Measurements from ENCODE around the gene CEP350. TPM values are rescaled to one million over a fixed set of nuclear protein-coding genes. Genes with fewer than 3 reads are reported as not detected.

CEP350 gene
- total RNA-seq, 1 experiment from 2014 or later: 27.6 TPM

GRCh38 chr1:180119837-180120236 lies 165.2 kb downstream of the CEP350 start (continued):
- TF ChIP-seq RAD21 (IDR thresholded peaks at IDR 0.05; ENCODE audit: low read depth): no peak
- no peak for TF ChIP-seq TCF7L2 (IDR thresholded peaks at IDR 0.05; ENCODE audit: borderline replicate concordance, extremely low read depth, insufficient read depth, insufficient read length)
- no peak for TF ChIP-seq EZH2 (IDR thresholded peaks at IDR 0.05)
- no peak for TF ChIP-seq EZH2phosphoT487 (IDR thresholded peaks at IDR 0.05; ENCODE audit: borderline replicate concordance)

- ATAC-seq (no peak), DNase-seq (ENCODE audit: low read depth, low spot score) (no peak)
- Histone ChIP-seq H3K4me3 (replicated peaks in 1 of 2; ENCODE audit: low read depth in 1 of 2, low read length in 2 of 2) (no peak overlapping the region), H3K79me2 (ENCODE audit: insufficient read depth, low read length) (no peaks in the 10 kb centered on the region), H3K4me2 (ENCODE audit: low read length) (no peak overlapping the region), H3K9ac (ENCODE audit: low read length) (no peak overlapping the region), H2AFZ (ENCODE audit: low read depth, low read length, poor library complexity, severe bottlenecking) (no peak overlapping the region), H3K4me1 (ENCODE audit: control insufficient read depth in 1 of 2, insufficient read depth in 2 of 2, low read length in 2 of 2) (no peaks in the 10 kb centered on the region), H3K27me3 (ENCODE audit: insufficient read depth, low read length) (no peaks in the 10 kb centered on the region), H3K9me2 (ENCODE audit: insufficient read depth) (peaks cover 4% of the 10 kb centered on the region; the same call in 1 of the 2 replicates), H4K20me1 (ENCODE audit: insufficient read depth) (no peaks in the 10 kb centered on the region), H3K9me3 (ENCODE audit: control insufficient read depth in 1 of 2, insufficient read depth in 1 of 2, low read depth in 1 of 2, low read length in 2 of 2) (no peaks in the 10 kb centered on the region), H3K36me3 (ENCODE audit: control insufficient read depth in 1 of 2, insufficient read depth in 2 of 2, low read length in 2 of 2) (no peaks in the 10 kb centered on the region), H3K27ac (ENCODE audit: low read depth, low read length) (no peak overlapping the region)
- BruUV-seq (replicated peaks): no TSS peak
- no peak for TF ChIP-seq RAD21 (IDR thresholded peaks at IDR 0.05; ENCODE audit: low read depth)
- TF ChIP-seq CEBPB (IDR thresholded peaks at IDR 0.05; ENCODE audit: low read depth): peak; percentile 65
- TF ChIP-seq, protein P1, sequence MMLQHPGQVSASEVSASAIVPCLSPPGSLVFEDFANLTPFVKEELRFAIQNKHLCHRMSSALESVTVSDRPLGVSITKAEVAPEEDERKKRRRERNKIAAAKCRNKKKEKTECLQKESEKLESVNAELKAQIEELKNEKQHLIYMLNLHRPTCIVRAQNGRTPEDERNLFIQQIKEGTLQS (IDR thresholded peaks at IDR 0.05): no peak
- TF ChIP-seq POLR2A (IDR thresholded peaks at IDR 0.05; ENCODE audit: borderline replicate concordance, extremely low read depth, insufficient read depth, insufficient read length): no peak
- TF ChIP-seq POLR2AphosphoS5 (IDR thresholded peaks at IDR 0.05; ENCODE audit: low read depth, low read length): no peak
- no peak for TF ChIP-seq YY1 (IDR thresholded peaks at IDR 0.05; ENCODE audit: extremely low read depth, insufficient replicate concordance, low read depth, low read length)
- no peak for TF ChIP-seq ZFX (IDR thresholded peaks at IDR 0.05)
- intact Hi-C loops (cut with micrococcal nuclease): no loop called here
- POLR2A ChIA-PET: no interaction called here
- CTCF ChIA-PET: no interaction called here
- RAD21 ChIA-PET (ENCODE audit: low non-redundant PET in 1 of 2, low total read pairs in 2 of 2, uncharacterized antibody in 2 of 2, unreplicated experiment in 2 of 2): no interaction called here
These were observed 168.9 kb downstream of the CEP350 start for GRCh38 chr1:180123463-180123936.

Data from HCT116 (cell line).